H1 (cell line): ENCODE measurements around the gene CCDC175. TPM values are rescaled to one million over a fixed set of nuclear protein-coding genes. Genes with fewer than 3 reads are reported as not detected.

Experiments
- CTCF ChIA-PET: fragments of 300-600 bp; sonication (Branson Sonifier 250); formaldehyde crosslinking; loops from one replicate; lab custom pipeline; 2021; ENCODE audit not compliant: partially characterized antibody; lab: Charles Lee
- POLR2A ChIA-PET: fragments of 300-600 bp; sonication (Branson Sonifier 250); formaldehyde crosslinking; loops from one replicate; lab custom pipeline; 2021; ENCODE audit warnings: inconsistent platforms; ENCODE audit not compliant: partially characterized antibody; lab: Charles Lee
- DNase-seq, 2 experiments: peaks; one replicate each; pipeline versions ENCODE4 v3.0.0 to v3.0.0-alpha.2; 2010 to 2022; ENCODE audit warnings: low spot score in 2 of 2, low read depth in 1 of 2, mixed read lengths in 1 of 2
- FAIRE-seq: peaks from 2 replicates; lab custom pipeline; 2011; peaks lifted over from hg19 to GRCh38; lab: Jason Lieb, UNC
- H2AFZ ChIP-seq: 2 replicates; pipeline ENCODE4 v1.8.1; 2012; ENCODE audit warnings: low read length, inconsistent platforms
- H2AK5ac ChIP-seq: 2 replicates; pipeline ENCODE4 v1.6.1; 2013; ENCODE audit warnings: low read depth, low read length
- H2BK120ac ChIP-seq: replicated peaks from 2 replicates; pipeline ENCODE3; 2013; ENCODE audit warnings: low read depth, low read length, inconsistent platforms
- H2BK12ac ChIP-seq: 2 replicates; pipeline ENCODE4 v1.6.1; 2013; ENCODE audit warnings: low read depth, low read length
- H2BK15ac ChIP-seq: 2 replicates; pipeline ENCODE4 v1.6.1; 2013; ENCODE audit warnings: low read length
- H2BK20ac ChIP-seq: 2 replicates; pipeline ENCODE4 v1.6.1; 2013; ENCODE audit warnings: low read length
- H2BK5ac ChIP-seq: 2 replicates; pipeline ENCODE4 v1.6.1; 2013; ENCODE audit warnings: low read depth, low read length
- H3K14ac ChIP-seq: 2 replicates; pipeline ENCODE4 v1.6.1; 2013; ENCODE audit warnings: inconsistent platforms; ENCODE audit not compliant: insufficient read length
- H3K18ac ChIP-seq: 2 replicates; pipeline ENCODE4 v1.6.1; 2013; ENCODE audit warnings: low read length; ENCODE audit errors: extremely low read depth
- H3K23ac ChIP-seq: 2 replicates; pipeline ENCODE4 v1.6.1; 2013; ENCODE audit warnings: inconsistent platforms; ENCODE audit not compliant: insufficient read length
- H3K23me2 ChIP-seq: 2 replicates; pipeline ENCODE4 v1.6.1; 2013; ENCODE audit warnings: low read depth, low read length
- H3K27ac ChIP-seq: 2 replicates; pipeline ENCODE4 v1.6.1; 2011; ENCODE audit warnings: low read depth, low read length, inconsistent platforms
- H3K27me3 ChIP-seq, 4 experiments: replicated peaks in 1 of 4; 1 replicate in 1 of 4; 2 replicates in 3 of 4; pipeline versions ENCODE4 v1.6.1 to v1.8.1; 2011 to 2013; ENCODE audit warnings: low read length in 3 of 4, mild to moderate bottlenecking in 3 of 4, inconsistent platforms in 2 of 4, mixed read lengths in 2 of 4, moderate library complexity in 1 of 4; ENCODE audit not compliant: control insufficient read depth in 3 of 4, insufficient read depth in 3 of 4; ENCODE audit errors: extremely low read depth in 1 of 4
- H3K36me3 ChIP-seq, 4 experiments: 2 replicates each; pipeline versions ENCODE4 v1.6.1 to v1.8.1; 2011 to 2013; ENCODE audit warnings: mild to moderate bottlenecking in 4 of 4, low read length in 3 of 4, moderate library complexity in 2 of 4, control low read depth in 1 of 4, inconsistent platforms in 1 of 4; ENCODE audit not compliant: insufficient read depth in 4 of 4, control insufficient read depth in 2 of 4
- H3K4ac ChIP-seq: replicated peaks from 2 replicates; pipeline ENCODE3; 2013; ENCODE audit warnings: low read length, low read depth, mixed read lengths, inconsistent platforms; ENCODE audit not compliant: insufficient read length
- H3K4me1 ChIP-seq, 4 experiments: replicated peaks in 1 of 4; 1 replicate in 1 of 4; 2 replicates in 3 of 4; pipeline versions ENCODE4 v1.6.1 to v1.8.1; 2011 to 2013; ENCODE audit warnings: low read length in 3 of 4, inconsistent platforms in 2 of 4, mixed read lengths in 1 of 4; ENCODE audit not compliant: insufficient read depth in 4 of 4, control insufficient read depth in 3 of 4
- H3K4me2 ChIP-seq, 2 experiments: 2 replicates each; pipeline versions ENCODE4 v1.6.1 to v1.8.1; 2011 to 2013; ENCODE audit warnings: low read depth in 2 of 2, low read length in 2 of 2, control low read depth in 1 of 2, inconsistent platforms in 1 of 2, mild to moderate bottlenecking in 1 of 2; ENCODE audit not compliant: insufficient read depth in 1 of 2
- H3K4me3 ChIP-seq, 4 experiments: fragments of 200-600, 300-600 bp in 1 of 4; sonication (generic), shearing (Covaris generic), sonication (Bioruptor Twin) in 1 of 4; 2 replicates each; pipeline versions ENCODE4 v1.5.1 to v1.8.1; 2011 to 2016; ENCODE audit warnings: low read length in 4 of 4, low read depth in 3 of 4, control low read depth in 2 of 4, inconsistent platforms in 2 of 4, mild to moderate bottlenecking in 2 of 4, mixed read lengths in 1 of 4, moderate library complexity in 1 of 4; ENCODE audit not compliant: insufficient read depth in 2 of 4; ENCODE audit errors: extremely low read depth in 1 of 4
- H3K56ac ChIP-seq: replicated peaks from 2 replicates; pipeline ENCODE3; 2013; ENCODE audit warnings: low read depth, mild to moderate bottlenecking, mixed read lengths, low read length, inconsistent platforms; ENCODE audit not compliant: insufficient read length
- H3K79me1 ChIP-seq: 2 replicates; pipeline ENCODE4 v1.6.1; 2013; ENCODE audit warnings: low read depth, low read length, control low read depth
- H3K79me2 ChIP-seq, 2 experiments: 2 replicates each; pipeline versions ENCODE4 v1.6.1 to v1.8.1; 2012 to 2013; ENCODE audit warnings: low read length in 2 of 2, mild to moderate bottlenecking in 2 of 2, inconsistent platforms in 1 of 2; ENCODE audit not compliant: insufficient read depth in 2 of 2, control insufficient read depth in 1 of 2
- H3K9ac ChIP-seq, 4 experiments: replicated peaks in 1 of 4; 1 replicate in 1 of 4; 2 replicates in 3 of 4; pipeline versions ENCODE4 v1.6.1 to v1.8.1; 2011 to 2013; ENCODE audit warnings: low read depth in 3 of 4, low read length in 3 of 4, control low read depth in 2 of 4, mild to moderate bottlenecking in 2 of 4, moderate library complexity in 2 of 4, inconsistent platforms in 1 of 4; ENCODE audit errors: extremely low read depth in 1 of 4
- H3K9me3 ChIP-seq, 2 experiments: 2 replicates each; pipeline versions ENCODE4 v1.6.1 to v1.8.1; 2012 to 2013; ENCODE audit warnings: mild to moderate bottlenecking in 2 of 2, moderate library complexity in 2 of 2, control low read depth in 1 of 2, inconsistent platforms in 1 of 2, low read depth in 1 of 2, low read length in 1 of 2, mixed read lengths in 1 of 2; ENCODE audit not compliant: insufficient read depth in 2 of 2
- H4K20me1 ChIP-seq, 2 experiments: replicated peaks in 1 of 2; 2 replicates each; pipeline versions ENCODE3 to v1.8.1; 2011 to 2013; ENCODE audit warnings: inconsistent platforms in 2 of 2, low read length in 2 of 2, mild to moderate bottlenecking in 1 of 2; ENCODE audit not compliant: insufficient read depth in 2 of 2, control insufficient read depth in 1 of 2
- H4K5ac ChIP-seq: 2 replicates; pipeline ENCODE4 v1.6.1; 2013; ENCODE audit warnings: low read length, low read depth, mixed read lengths, inconsistent platforms; ENCODE audit not compliant: insufficient read length
- H4K8ac ChIP-seq: 2 replicates; pipeline ENCODE4 v1.8.0; 2013; ENCODE audit warnings: mild to moderate bottlenecking, moderate library complexity, low read length, inconsistent platforms; ENCODE audit not compliant: insufficient read depth; ENCODE audit errors: extremely low read depth
- H4K91ac ChIP-seq: replicated peaks from 2 replicates; pipeline ENCODE3; 2013; ENCODE audit warnings: low read length, mixed read lengths, inconsistent platforms; ENCODE audit not compliant: insufficient read length
- ASH2L ChIP-seq: fragments of 200-600, 300-600 bp; sonication (generic); IDR thresholded peaks from one replicate; pipeline ENCODE4 v1.7.1; 2017; ENCODE audit warnings: low read length
- HDAC6 ChIP-seq: IDR thresholded peaks from one replicate; pipeline ENCODE4 v1.7.1; 2012; ENCODE audit warnings: low read depth, mild to moderate bottlenecking, inconsistent platforms, low read length, moderate library complexity
- RNF2 ChIP-seq: fragments of 200-900, 300-1000 bp; sonication (generic); IDR thresholded peaks from 2 replicates; pipeline ENCODE4 v1.7.1; 2016; ENCODE audit warnings: borderline replicate concordance, low read depth, mild to moderate bottlenecking, antibody characterized with exemption, low read length; ENCODE audit not compliant: poor library complexity, severe bottlenecking; ENCODE audit errors: missing control alignments
- WGBS, 2 experiments: shearing (Covaris generic) in 1 of 2; methylation state at CpG; one replicate each; pipeline versions ENCODE4 v1.1.6 to v1.1.7; 2013 to 2015; ENCODE audit warnings: low lambda C conversion rate in 2 of 2, mixed read lengths in 2 of 2, inconsistent platforms in 1 of 2, low coverage in 1 of 2, missing lambda C conversion rate in 1 of 2; ENCODE audit not compliant: insufficient replicate concordance in 2 of 2, insufficient coverage in 1 of 2, insufficient read length in 1 of 2; ENCODE audit errors: extremely low coverage in 1 of 2, missing lambda C conversion rate in 1 of 2; 5-methylcytosine and 5-hydroxymethylcytosine counted together
- polyA plus RNA-seq, 7 experiments: library from polyadenylated mRNA; depleted of rRNA in 3 of 7; stranded (reverse) in 5 of 7; unstranded in 2 of 7; fragments of >200 nt in 5 of 7; fragments of 200-250 nt in 2 of 7; gene quantifications; 1 replicate in 5 of 7; 2 replicates in 1 of 7; 4 replicates in 1 of 7; pipeline versions ENCODE4 v1.2.1 to v1.2.3, GENCODE V29; 2011 to 2013; ENCODE audit warnings: missing spikeins in 2 of 7, mixed read lengths in 2 of 7
- total RNA-seq: library from RNA; stranded (reverse); fragmentation: NEBNext Ultra II Directional; extraction: Animal tissue kit (Norgen Biotek cat#: 25700); gene quantifications from 2 replicates; pipeline ENCODE4 v1.2.1, GENCODE V29; 2021

The CCDC175 gene
- total and polyA plus RNA-seq, 2 of the 8 experiments (the other 6 are each of a cell fraction or from before 2014, with no cell fraction given): 0.19 TPM; not detected in 1

GRCh38 chr14:59529189-59529588 lies 47.4 kb downstream of the CCDC175 start:
- no peak overlapping the region for H3K4me3 ChIP-seq
- H2BK15ac ChIP-seq: no peak overlapping the region
- H2AFZ ChIP-seq: no peak overlapping the region
- H4K5ac ChIP-seq: no peak overlapping the region
- no peak overlapping the region for H4K8ac ChIP-seq
- no peak overlapping the region for H3K27ac ChIP-seq
- H2BK12ac ChIP-seq: no peak overlapping the region
- no peak overlapping the region for H4K91ac ChIP-seq
- H3K27me3 ChIP-seq: no peaks in the 10 kb centered on the region
- H2BK120ac ChIP-seq: no peak overlapping the region
- FAIRE-seq: no peak
- H3K4me2 ChIP-seq: no peak overlapping the region
- no peaks in the 10 kb centered on the region for H4K20me1 ChIP-seq
- H2BK20ac ChIP-seq: no peak overlapping the region
- no peaks in the 10 kb centered on the region for H3K79me2 ChIP-seq
- no peak for DNase-seq
- H3K36me3 ChIP-seq: no peaks in the 10 kb centered on the region
- POLR2A ChIA-PET: no interaction called here
- H3K23ac ChIP-seq: no peak overlapping the region
- H3K4ac ChIP-seq: no peak overlapping the region
- H3K79me1 ChIP-seq: no peaks in the 10 kb centered on the region
- WGBS, 2 experiments: 77% methylated on average over 2 of the region's 2 CpGs; no CpG with 5 or more reads in 1 of the 2 experiments
- H3K9ac ChIP-seq: no peak overlapping the region
- H3K23me2 ChIP-seq: no peaks in the 10 kb centered on the region
- CTCF ChIA-PET: interaction anchor here (1.0 to 2.0 kb wide), 3 partner anchors 17 to 48 kb away, joined by 4 to 8 read pairs (median 6); partner anchors contain the start of gene CCDC175
- H2BK5ac ChIP-seq: no peak overlapping the region
- no peak overlapping the region for H3K56ac ChIP-seq
- TF ChIP-seq HDAC6: no peak
- no peak for TF ChIP-seq RNF2
- no peak for TF ChIP-seq ASH2L
- H3K4me1 ChIP-seq: no peaks in the 10 kb centered on the region
- H3K9me3 ChIP-seq: no peaks in the 10 kb centered on the region
- H3K18ac ChIP-seq: no peak overlapping the region
- no peak overlapping the region for H3K14ac ChIP-seq
- no peak overlapping the region for H2AK5ac ChIP-seq
